HG03159 (cell line): ENCODE results near the gene SMIM45.

Experiments used
- ATAC-seq: cut with Tn5 transposase; IDR thresholded peaks from one replicate; pipeline ENCODE4 v1.9.1; 2021; ENCODE audit warnings: mild to moderate bottlenecking, moderate library complexity; ENCODE audit not compliant: unreplicated experiment

The SMIM45 gene

DNA sequence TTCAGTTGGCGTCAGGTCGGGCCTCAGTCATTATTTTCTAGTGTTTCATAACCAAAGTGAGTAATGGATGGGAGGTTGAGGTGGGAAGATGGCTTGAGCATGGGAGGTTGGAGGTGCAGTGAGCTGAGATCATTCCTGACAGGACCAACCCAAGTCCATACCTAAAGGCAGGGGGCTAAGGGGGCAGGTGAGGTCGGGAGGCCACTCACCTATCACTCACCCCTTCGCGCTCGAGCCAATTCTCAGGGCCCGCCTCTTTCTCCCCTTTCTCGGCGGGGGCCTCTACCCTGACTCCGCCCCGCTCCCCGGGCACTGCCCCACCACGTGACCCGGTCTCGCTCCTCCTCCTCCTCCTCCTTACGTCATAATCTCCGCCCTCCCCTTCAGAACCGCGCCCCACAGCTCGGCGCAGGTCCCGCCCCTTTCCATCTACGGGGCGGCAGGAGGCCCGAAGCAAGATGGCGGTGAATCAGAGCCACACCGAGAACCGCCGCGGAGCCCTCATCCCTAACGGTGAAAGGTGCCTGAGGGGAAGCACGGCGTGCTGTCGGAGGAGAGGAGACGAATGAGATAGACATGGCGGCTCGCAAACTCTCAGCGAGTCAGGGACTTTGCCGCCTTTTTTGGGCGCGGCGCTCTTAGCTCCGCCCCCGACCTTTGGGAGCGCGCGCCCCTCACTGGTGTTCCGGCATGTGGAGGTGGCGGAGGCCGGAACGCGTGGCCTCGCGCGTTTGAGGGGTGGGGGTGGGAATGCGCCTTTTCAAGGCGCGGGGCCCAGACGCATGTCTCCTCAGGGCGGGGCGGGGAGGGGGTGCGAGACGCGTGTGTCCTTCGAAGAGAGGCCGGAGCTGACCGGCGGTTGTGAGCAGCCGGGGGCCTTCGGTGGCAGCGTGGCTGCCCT lies 46.7 kb downstream of the SMIM45 start, which contains the start of gene WBP2NL:
WBP2NL (plus strand) TSS at position 428 of the 901 bp plus-strand sequence; CDS start at position 459, 31 bp downstream.
- ATAC-seq: peak; percentile 91

DNA sequence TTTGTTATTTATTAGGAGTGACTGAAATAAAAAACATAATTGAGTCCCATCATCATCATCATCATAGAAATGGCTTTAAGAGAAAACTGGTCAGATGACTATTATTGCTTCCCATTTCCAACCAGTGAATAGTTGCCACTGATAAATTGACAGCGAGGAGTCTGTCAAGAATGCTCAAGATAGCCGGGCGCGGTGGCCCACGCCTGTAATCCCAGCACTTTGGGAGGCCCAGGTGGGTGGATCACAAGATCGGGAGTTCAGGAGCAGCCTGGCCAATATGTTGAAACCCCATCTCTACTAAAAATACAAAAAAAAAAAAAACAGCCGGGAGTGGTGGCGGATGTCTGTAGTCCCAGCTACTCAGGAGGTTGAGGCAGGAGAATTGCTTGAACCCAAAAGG lies 48.5 kb downstream of the SMIM45 start:
- no peak for ATAC-seq

GRCh38 chr22:42001121-42001520 lies 49.2 kb downstream of the SMIM45 start:
- ATAC-seq: no peak

GRCh38 chr22:42001706-42002105 lies 49.8 kb downstream of the SMIM45 start:
- ATAC-seq: no peak

GRCh38 chr22:42007922-42008321 lies 56.0 kb downstream of the SMIM45 start:
- ATAC-seq: no peak
